HepG2 (cell line): ENCODE results near the gene ADAM15. TPM values are rescaled to one million over a fixed set of nuclear protein-coding genes. Genes with fewer than 3 reads are reported as not detected.
A peak's percentile ranks its signal among the peaks of the same experiment; 100 is the strongest.

Source experiments
- ADNP ChIP-seq: sonication (generic); formaldehyde crosslinking; IDR thresholded peaks from 2 replicates; pipeline ENCODE4 v1.4.0; 2020; ENCODE audit warnings: missing genetic modification reagents
- BCL3 ChIP-seq: sonication (generic); formaldehyde crosslinking; IDR thresholded peaks from 2 replicates; pipeline ENCODE4 v1.5.1; 2020; ENCODE audit warnings: mild to moderate bottlenecking, missing genetic modification reagents, moderate library complexity
- EED ChIP-seq: sonication (generic); formaldehyde crosslinking; IDR thresholded peaks from 2 replicates; pipeline ENCODE4 v1.5.0; 2020; ENCODE audit warnings: mild to moderate bottlenecking, missing genetic modification reagents
- FOXO1 ChIP-seq: sonication (generic); formaldehyde crosslinking; IDR thresholded peaks from 2 replicates; pipeline ENCODE4 v1.4.0; 2020; ENCODE audit warnings: missing genetic modification reagents
- HMGXB4 ChIP-seq, 2 experiments: sonication (generic) in 1 of 2; formaldehyde crosslinking in 1 of 2; IDR thresholded peaks; 2 replicates each; pipeline versions ENCODE4 v1.4.0 to v1.6.1; 2018 to 2020; ENCODE audit warnings: missing genetic modification reagents in 2 of 2, borderline replicate concordance in 1 of 2, low read depth in 1 of 2, mild to moderate bottlenecking in 1 of 2, missing biosample characterization in 1 of 2
- HNRNPLL ChIP-seq: fragments of 200-400 bp; formaldehyde crosslinking; IDR thresholded peaks from 2 replicates; pipeline ENCODE4 v1.6.1; 2017; ENCODE audit warnings: mild to moderate bottlenecking, low read depth, low read length; ENCODE audit not compliant: poor library complexity, severe bottlenecking
- MEF2D ChIP-seq: sonication (generic); formaldehyde crosslinking; IDR thresholded peaks from 2 replicates; pipeline ENCODE4 v1.5.1; 2020; ENCODE audit warnings: mild to moderate bottlenecking, missing genetic modification reagents
- MYC ChIP-seq: sonication (generic); formaldehyde crosslinking; IDR thresholded peaks from 2 replicates; pipeline ENCODE4 v1.9.0; 2021; ENCODE audit warnings: missing genetic modification reagents, borderline replicate concordance
- SALL1 ChIP-seq: sonication (generic); formaldehyde crosslinking; IDR thresholded peaks from 2 replicates; pipeline ENCODE4 v1.8.0; 2022; ENCODE audit warnings: mild to moderate bottlenecking, missing genetic modification reagents
- SALL2 ChIP-seq: sonication (generic); formaldehyde crosslinking; IDR thresholded peaks from 2 replicates; pipeline ENCODE4 v1.8.1; 2023; ENCODE audit warnings: mild to moderate bottlenecking, missing genetic modification reagents, inconsistent platforms
- SRF ChIP-seq: IDR thresholded peaks from 2 replicates; pipeline ENCODE4 v1.6.1; 2011; ENCODE audit warnings: mild to moderate bottlenecking, low read depth, low read length, moderate library complexity
- SRY ChIP-seq: sonication (generic); formaldehyde crosslinking; IDR thresholded peaks from 2 replicates; pipeline ENCODE4 v1.8.0; 2022; ENCODE audit warnings: mild to moderate bottlenecking, missing genetic modification reagents
- TRAFD1 ChIP-seq: sonication (generic); formaldehyde crosslinking; IDR thresholded peaks from 2 replicates; pipeline ENCODE4 v1.5.1; 2020; ENCODE audit warnings: missing genetic modification reagents, mild to moderate bottlenecking, borderline replicate concordance
- ZNF547 ChIP-seq: sonication (generic); formaldehyde crosslinking; IDR thresholded peaks from 2 replicates; pipeline ENCODE4 v1.5.1; 2020; ENCODE audit warnings: mild to moderate bottlenecking, missing genetic modification reagents
- ZNF607 ChIP-seq: sonication (generic); formaldehyde crosslinking; IDR thresholded peaks from 2 replicates; pipeline ENCODE4 v1.5.1; 2020; ENCODE audit warnings: missing genetic modification reagents, mild to moderate bottlenecking, borderline replicate concordance
- ZNF687 ChIP-seq: sonication (generic); formaldehyde crosslinking; IDR thresholded peaks from 2 replicates; pipeline ENCODE4 v1.5.1; 2020; ENCODE audit warnings: mild to moderate bottlenecking, missing genetic modification reagents, moderate library complexity
- ZNF761 ChIP-seq: sonication (generic); formaldehyde crosslinking; conservative IDR thresholded peaks from 2 replicates; pipeline ENCODE4 v1.4.0; 2020; ENCODE audit warnings: mild to moderate bottlenecking, missing genetic modification reagents
- ZNF777 ChIP-seq: sonication (generic); formaldehyde crosslinking; IDR thresholded peaks from 2 replicates; pipeline ENCODE4 v1.4.0; 2020; ENCODE audit warnings: missing genetic modification reagents
- ZNF782 ChIP-seq: sonication (generic); formaldehyde crosslinking; IDR thresholded peaks from 2 replicates; pipeline ENCODE4 v1.4.0; 2020; ENCODE audit warnings: missing genetic modification reagents, mild to moderate bottlenecking, borderline replicate concordance
- polyA plus RNA-seq, 8 experiments: library from polyadenylated mRNA; depleted of rRNA in 3 of 8; stranded (reverse) in 7 of 8; unstranded in 1 of 8; fragments of >200 nt; fragmentation: Illumina TruSeq in 4 of 8; extraction: Trizol in 4 of 8; gene quantifications; 2 replicates each; pipeline versions ENCODE4 v1.2.1 to v1.2.3, GENCODE V29; 2011 to 2016; ENCODE audit warnings: low read depth in 4 of 8, missing spikeins in 1 of 8, mixed read lengths in 1 of 8; ENCODE audit not compliant: insufficient read depth in 1 of 8
- total RNA-seq, 5 experiments: library from RNA; depleted of rRNA; stranded (reverse); fragments of >200 nt; fragmentation: Illumina TruSeq; extraction: Trizol; gene quantifications; 2 replicates each; pipeline ENCODE4 v1.2.3, GENCODE V29; 2016; ENCODE audit warnings: low read depth in 1 of 5

Gene ADAM15
- total and polyA plus RNA-seq, 2 of the 13 experiments (the other 11 are each of a cell fraction or from before 2014, with no cell fraction given), result 17.9 to 25.6 TPM

GRCh38 chr1:155081472-155082300 is 30.6 kb downstream of the ADAM15 start (continued):
- TF ChIP-seq ZNF607 (CRISPR knock-in tag) (peak; percentile 78; the same call in 1 of the 2 replicates), ADNP (CRISPR knock-in tag) (no peak), MYC (CRISPR knock-in tag) (peak; percentile 16; the same call in 1 of the 2 replicates), HNRNPLL (peak; percentile 9), FOXO1 (CRISPR knock-in tag) (no peak), SALL1 (CRISPR knock-in tag) (peak; percentile 44), EED (CRISPR knock-in tag) (peak; percentile 77), ZNF777 (CRISPR knock-in tag) (peak; percentile 64; the same call in 1 of the 2 replicates), TRAFD1 (CRISPR knock-in tag) (no peak), SALL2 (CRISPR knock-in tag) (no peak), HMGXB4 (CRISPR knock-in tag; IDR thresholded peaks at IDR 0.05; ENCODE audit: borderline replicate concordance in 1 of 2, low read depth in 1 of 2) (peak in 1 of 2 experiments; percentile 30; a peak in 1 of 4 replicates), ZNF547 (peak; percentile 46; the same call in 1 of the 2 replicates), SRY (CRISPR knock-in tag) (0 out of 2 replicates have a peak, but pooled peaks have one; percentile 48), ZNF782 (CRISPR knock-in tag) (peak; percentile 31; the same call in 1 of the 2 replicates), MEF2D (CRISPR knock-in tag) (no peak), BCL3 (CRISPR knock-in tag) (peak; percentile 58; the same call in 1 of the 2 replicates), ZNF761 (CRISPR knock-in tag) (0 out of 2 replicates have a peak, but pooled peaks have one; percentile 36), ZNF687 (CRISPR knock-in tag) (peak; percentile 83), SRF (no peak)
